ENCODE measurements around the gene MFAP5.
A peak's percentile ranks its signal among the peaks of the same experiment; 100 is the strongest.

The MFAP5 gene

GRCh38 chr12:8662593-8662992 is at the start of gene MFAP5:
Gene MFAP5, minus strand, starts transcription at chr12:8662826. Its CDS starts 722 bp downstream, at chr12:8662104.
- Histone ChIP-seq H3K9ac (ENCODE audit: low read depth in 1 of 2, low read length in 2 of 2) (no peak within 1 kb of the TSS), H3K27me3 (ENCODE audit: control insufficient read depth in 1 of 2, insufficient read depth in 2 of 2, low read length in 2 of 2) (no peaks in the 10 kb centered on the region), H3K27ac (ENCODE audit: low read depth, low read length) (no peak within 1 kb of the TSS), H3K4me3 (ENCODE audit: low read depth in 1 of 2, low read length in 2 of 2) (no peak within 1 kb of the TSS), H3K4me1 (ENCODE audit: control insufficient read depth in 1 of 2, insufficient read depth in 2 of 2, low read length in 2 of 2) (no peaks in the 10 kb centered on the region), H3K9me3 (ENCODE audit: control insufficient read depth in 1 of 2, low read length in 2 of 2) (no peaks in the 10 kb centered on the region), H3K36me3 (ENCODE audit: control insufficient read depth in 1 of 2, insufficient read depth in 2 of 2, low read length in 2 of 2) (no peaks in the 10 kb centered on the region)

GRCh38 chr12:8709124-8709830 is 46.7 kb upstream of the MFAP5 start:
- Histone ChIP-seq H3K4me3 (ENCODE audit: low read depth in 1 of 2, low read length in 2 of 2) (peak overlapping the region; percentile 59 to 64), H3K27me3 (ENCODE audit: control insufficient read depth in 1 of 2, insufficient read depth in 2 of 2, low read length in 2 of 2) (no peaks in the 10 kb centered on the region), H3K27ac (ENCODE audit: low read depth, low read length) (no peak overlapping the region), H3K9ac (ENCODE audit: low read depth in 1 of 2, low read length in 2 of 2) (peak overlapping the region; percentile 36 to 56), H3K4me1 (ENCODE audit: control insufficient read depth in 1 of 2, insufficient read depth in 2 of 2, low read length in 2 of 2) (peaks cover 0 to 7% of the 10 kb centered on the region in 2 donors), H3K36me3 (ENCODE audit: control insufficient read depth in 1 of 2, insufficient read depth in 2 of 2, low read length in 2 of 2) (no peaks in the 10 kb centered on the region), H3K9me3 (ENCODE audit: control insufficient read depth in 1 of 2, low read length in 2 of 2) (no peaks in the 10 kb centered on the region)

GRCh38 chr12:8702159-8702558 is 39.5 kb upstream of the MFAP5 start:
- Histone ChIP-seq H3K9me3 (ENCODE audit: control insufficient read depth in 1 of 2, low read length in 2 of 2) (no peaks in the 10 kb centered on the region), H3K9ac (ENCODE audit: low read depth in 1 of 2, low read length in 2 of 2) (no peak overlapping the region), H3K27me3 (ENCODE audit: control insufficient read depth in 1 of 2, insufficient read depth in 2 of 2, low read length in 2 of 2) (no peaks in the 10 kb centered on the region), H3K36me3 (ENCODE audit: control insufficient read depth in 1 of 2, insufficient read depth in 2 of 2, low read length in 2 of 2) (no peaks in the 10 kb centered on the region), H3K27ac (ENCODE audit: low read depth, low read length) (no peak overlapping the region), H3K4me1 (ENCODE audit: control insufficient read depth in 1 of 2, insufficient read depth in 2 of 2, low read length in 2 of 2) (peaks cover 0 to 4% of the 10 kb centered on the region in 2 donors), H3K4me3 (ENCODE audit: low read depth in 1 of 2, low read length in 2 of 2) (no peak overlapping the region)

GRCh38 chr12:8701046-8701660 is 38.5 kb upstream of the MFAP5 start:
- H3K27ac ChIP-seq (ENCODE audit: low read depth, low read length): no peak overlapping the region

GRCh38 chr12:8699714-8700113 is 37.1 kb upstream of the MFAP5 start:
- Histone ChIP-seq H3K27me3 (ENCODE audit: control insufficient read depth in 1 of 2, insufficient read depth in 2 of 2, low read length in 2 of 2) (no peaks in the 10 kb centered on the region), H3K9me3 (ENCODE audit: control insufficient read depth in 1 of 2, low read length in 2 of 2) (no peaks in the 10 kb centered on the region), H3K9ac (ENCODE audit: low read depth in 1 of 2, low read length in 2 of 2) (no peak overlapping the region), H3K4me3 (ENCODE audit: low read depth in 1 of 2, low read length in 2 of 2) (no peak overlapping the region), H3K36me3 (ENCODE audit: control insufficient read depth in 1 of 2, insufficient read depth in 2 of 2, low read length in 2 of 2) (no peaks in the 10 kb centered on the region), H3K27ac (ENCODE audit: low read depth, low read length) (no peak overlapping the region), H3K4me1 (ENCODE audit: control insufficient read depth in 1 of 2, insufficient read depth in 2 of 2, low read length in 2 of 2) (peaks cover 4 to 7% of the 10 kb centered on the region in 2 donors)

More at GRCh38 chr12:8701046-8701660, 38.5 kb upstream of the MFAP5 start:
- H3K4me1 ChIP-seq (ENCODE audit: control insufficient read depth in 1 of 2, insufficient read depth in 2 of 2, low read length in 2 of 2): peaks cover 4 to 7% of the 10 kb centered on the region in 2 donors
- no peaks in the 10 kb centered on the region for H3K36me3 ChIP-seq (ENCODE audit: control insufficient read depth in 1 of 2, insufficient read depth in 2 of 2, low read length in 2 of 2)
- no peaks in the 10 kb centered on the region for H3K9me3 ChIP-seq (ENCODE audit: control insufficient read depth in 1 of 2, low read length in 2 of 2)
- no peak overlapping the region for H3K4me3 ChIP-seq (ENCODE audit: low read depth in 1 of 2, low read length in 2 of 2)
- H3K9ac ChIP-seq (ENCODE audit: low read depth in 1 of 2, low read length in 2 of 2): no peak overlapping the region
- H3K27me3 ChIP-seq (ENCODE audit: control insufficient read depth in 1 of 2, insufficient read depth in 2 of 2, low read length in 2 of 2): no peaks in the 10 kb centered on the region

- Histone ChIP-seq H3K9ac (ENCODE audit: low read depth in 1 of 2, low read length in 2 of 2) (peak overlapping the region; percentile 66 to 76), H3K4me1 (ENCODE audit: control insufficient read depth in 1 of 2, insufficient read depth in 2 of 2, low read length in 2 of 2) (peaks cover 4 to 7% of the 10 kb centered on the region in 2 donors), H3K36me3 (ENCODE audit: control insufficient read depth in 1 of 2, insufficient read depth in 2 of 2, low read length in 2 of 2) (no peaks in the 10 kb centered on the region), H3K4me3 (ENCODE audit: low read depth in 1 of 2, low read length in 2 of 2) (peak overlapping the region; percentile 57 to 82), H3K27ac (ENCODE audit: low read depth, low read length) (no peak overlapping the region), H3K27me3 (ENCODE audit: control insufficient read depth in 1 of 2, insufficient read depth in 2 of 2, low read length in 2 of 2) (no peaks in the 10 kb centered on the region), H3K9me3 (ENCODE audit: control insufficient read depth in 1 of 2, low read length in 2 of 2) (no peaks in the 10 kb centered on the region)
Measured at GRCh38 chr12:8698879-8699278, 36.3 kb upstream of the MFAP5 start.

- Histone ChIP-seq H3K4me3 (ENCODE audit: low read depth in 1 of 2, low read length in 2 of 2) (peak overlapping the region; percentile 57 to 82), H3K9ac (ENCODE audit: low read depth in 1 of 2, low read length in 2 of 2) (peak overlapping the region; percentile 66 to 76), H3K4me1 (ENCODE audit: control insufficient read depth in 1 of 2, insufficient read depth in 2 of 2, low read length in 2 of 2) (peaks cover 4 to 7% of the 10 kb centered on the region in 2 donors), H3K27me3 (ENCODE audit: control insufficient read depth in 1 of 2, insufficient read depth in 2 of 2, low read length in 2 of 2) (no peaks in the 10 kb centered on the region), H3K9me3 (ENCODE audit: control insufficient read depth in 1 of 2, low read length in 2 of 2) (no peaks in the 10 kb centered on the region), H3K27ac (ENCODE audit: low read depth, low read length) (peak overlapping the region; percentile 82), H3K36me3 (ENCODE audit: control insufficient read depth in 1 of 2, insufficient read depth in 2 of 2, low read length in 2 of 2) (no peaks in the 10 kb centered on the region)
Measured at GRCh38 chr12:8698132-8698851, 35.7 kb upstream of the MFAP5 start.

- H3K9me3 ChIP-seq (ENCODE audit: control insufficient read depth in 1 of 2, low read length in 2 of 2): no peaks in the 10 kb centered on the region
- H3K4me3 ChIP-seq (ENCODE audit: low read depth in 1 of 2, low read length in 2 of 2): peak within 1 kb of the TSS; percentile 80 to 82
- H3K9ac ChIP-seq (ENCODE audit: low read depth in 1 of 2, low read length in 2 of 2): peak within 1 kb of the TSS; percentile 72 to 76
- H3K27ac ChIP-seq (ENCODE audit: low read depth, low read length): peak within 1 kb of the TSS; percentile 82
- H3K4me1 ChIP-seq (ENCODE audit: control insufficient read depth in 1 of 2, insufficient read depth in 2 of 2, low read length in 2 of 2): peaks cover 4 to 7% of the 10 kb centered on the region in 2 donors
- no peaks in the 10 kb centered on the region for H3K36me3 ChIP-seq (ENCODE audit: control insufficient read depth in 1 of 2, insufficient read depth in 2 of 2, low read length in 2 of 2)
- no peaks in the 10 kb centered on the region for H3K27me3 ChIP-seq (ENCODE audit: control insufficient read depth in 1 of 2, insufficient read depth in 2 of 2, low read length in 2 of 2)
Measured at GRCh38 chr12:8697476-8698131, 35.0 kb upstream of the MFAP5 start, which contains the start of gene RIMKLB. Gene RIMKLB, plus strand, starts transcription at chr12:8697991. Its CDS starts 15,876 bp downstream, at chr12:8713867.

- Histone ChIP-seq H3K9me3 (ENCODE audit: control insufficient read depth in 1 of 2, low read length in 2 of 2) (no peaks in the 10 kb centered on the region), H3K4me1 (ENCODE audit: control insufficient read depth in 1 of 2, insufficient read depth in 2 of 2, low read length in 2 of 2) (peaks cover 4 to 7% of the 10 kb centered on the region in 2 donors)
Measured at GRCh38 chr12:8697120-8697475, 34.5 kb upstream of the MFAP5 start.

More at GRCh38 chr12:8697120-8697475, 34.5 kb upstream of the MFAP5 start:
- peak overlapping the region; percentile 70 to 72 for H3K9ac ChIP-seq (ENCODE audit: low read depth in 1 of 2, low read length in 2 of 2)
- H3K27me3 ChIP-seq (ENCODE audit: control insufficient read depth in 1 of 2, insufficient read depth in 2 of 2, low read length in 2 of 2): no peaks in the 10 kb centered on the region
- peak overlapping the region; percentile 61 for H3K27ac ChIP-seq (ENCODE audit: low read depth, low read length)
- H3K36me3 ChIP-seq (ENCODE audit: control insufficient read depth in 1 of 2, insufficient read depth in 2 of 2, low read length in 2 of 2): no peaks in the 10 kb centered on the region
- H3K4me3 ChIP-seq (ENCODE audit: low read depth in 1 of 2, low read length in 2 of 2): peak overlapping the region; percentile 74 to 80

All from duodenal mucosa (tissue), 2 donors.